NCI-H187 treated with DMSO at 0.1 percent for 48 hours (cell line): ENCODE results near the gene KLF6.

ENCODE experiments used
- DNase-seq: peaks from one replicate; lab custom pipeline; 2025; lab: John Stamatoyannopoulos, UW

Gene KLF6

GRCh38 chr10:3784510-3785250 is at the start of gene KLF6:
Gene KLF6 (minus strand): TSS chr10:3785209. CDS start chr10:3785014, 195 bp downstream.
- DNase-seq, result no peak

GRCh38 chr10:3834404-3834803 is 49.4 kb upstream of the KLF6 start:
- no peak for DNase-seq

- DNase-seq, result no peak
Observed at GRCh38 chr10:3833046-3833445, 48.0 kb upstream of the KLF6 start.

- no peak for DNase-seq
Observed at GRCh38 chr10:3832022-3832786, 47.2 kb upstream of the KLF6 start.

GRCh38 chr10:3831608-3832007 is 46.6 kb upstream of the KLF6 start:
- no peak for DNase-seq

GRCh38 chr10:3830946-3831345 is 45.9 kb upstream of the KLF6 start:
- no peak for DNase-seq

- no peak for DNase-seq
Observed at GRCh38 chr10:3829156-3830050, 44.4 kb upstream of the KLF6 start.

- DNase-seq, result no peak
Observed at GRCh38 chr10:3828404-3829155, 43.6 kb upstream of the KLF6 start.

- no peak for DNase-seq
Observed at GRCh38 chr10:3827768-3828403, 42.9 kb upstream of the KLF6 start.

GRCh38 chr10:3827266-3827665 is 42.3 kb upstream of the KLF6 start:
- DNase-seq, result no peak

GRCh38 chr10:3825862-3826351 is 40.9 kb upstream of the KLF6 start:
- DNase-seq, result no peak

- DNase-seq, result no peak
Observed at GRCh38 chr10:3825244-3825643, 40.2 kb upstream of the KLF6 start.

- no peak for DNase-seq
Observed at GRCh38 chr10:3822541-3823330, 37.7 kb upstream of the KLF6 start.

- DNase-seq, result no peak
Observed at GRCh38 chr10:3820255-3820654, 35.2 kb upstream of the KLF6 start.

GRCh38 chr10:3816995-3817394 is 32.0 kb upstream of the KLF6 start:
- no peak for DNase-seq

- DNase-seq, result no peak
Observed at GRCh38 chr10:3814838-3815220, 29.8 kb upstream of the KLF6 start.

GRCh38 chr10:3813986-3814837 is 29.2 kb upstream of the KLF6 start:
- DNase-seq, result no peak

- no peak for DNase-seq
Observed at GRCh38 chr10:3813267-3813666, 28.3 kb upstream of the KLF6 start.

GRCh38 chr10:3812141-3812540 is 27.1 kb upstream of the KLF6 start:
- DNase-seq, result no peak
